ENCODE measurements around the gene IPP. TPM values are rescaled to one million over a fixed set of nuclear protein-coding genes. Genes with fewer than 3 reads are reported as not detected.

IPP gene
- 13.9 TPM for total RNA-seq
- long read RNA-seq, partial matches to known transcripts: 1 of 6 reads
- long read RNA-seq, other reads (novel, unspliced or antisense): 2 of 6 reads

DNA sequence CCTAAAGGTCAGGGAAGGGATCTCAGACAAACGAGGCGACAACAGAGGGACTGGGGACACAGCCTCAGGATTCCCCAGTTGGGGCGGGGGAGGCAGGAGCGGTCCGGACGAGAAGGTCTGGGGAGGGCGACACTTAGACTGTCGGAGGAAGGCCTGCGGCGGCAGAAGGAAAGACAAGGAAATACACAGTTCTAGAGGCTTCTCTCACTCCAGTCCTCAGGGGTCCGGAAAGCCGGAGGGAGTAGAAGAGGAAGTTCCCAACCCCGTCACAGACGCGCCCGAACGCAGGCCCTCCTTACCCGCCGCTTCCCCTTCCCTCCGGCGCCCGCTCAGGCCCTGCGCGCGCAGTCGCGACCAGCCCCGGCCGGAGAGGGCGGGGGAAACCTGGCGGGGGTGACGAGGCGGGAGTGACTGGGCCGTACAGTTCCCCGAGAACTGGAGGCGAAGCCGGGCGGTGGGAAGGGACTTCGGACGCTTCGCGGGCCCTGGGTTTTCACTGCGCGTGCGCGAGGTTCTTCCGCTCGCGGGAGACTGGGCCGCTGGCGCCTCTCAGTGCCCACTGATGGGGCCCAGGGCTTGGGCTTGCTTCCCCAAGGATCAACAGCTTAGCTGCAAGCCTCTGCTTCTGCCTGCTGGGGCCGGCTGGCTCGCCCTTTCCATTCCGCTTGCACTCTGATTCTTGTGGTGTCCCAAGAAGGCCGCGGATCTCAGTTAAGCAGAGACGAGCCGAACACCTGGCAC lies at the start of gene IPP:
Gene IPP (minus strand): TSS at position 356 of the 741 bp plus-strand sequence. CDS start 4,242 bp downstream, outside the sequence.
- intact Hi-C loops (cut with DNase I): no loop called here
- ATAC-seq (ENCODE audit: poor library complexity): peak; percentile 100
- DNase-seq: peak; percentile 98

DNA sequence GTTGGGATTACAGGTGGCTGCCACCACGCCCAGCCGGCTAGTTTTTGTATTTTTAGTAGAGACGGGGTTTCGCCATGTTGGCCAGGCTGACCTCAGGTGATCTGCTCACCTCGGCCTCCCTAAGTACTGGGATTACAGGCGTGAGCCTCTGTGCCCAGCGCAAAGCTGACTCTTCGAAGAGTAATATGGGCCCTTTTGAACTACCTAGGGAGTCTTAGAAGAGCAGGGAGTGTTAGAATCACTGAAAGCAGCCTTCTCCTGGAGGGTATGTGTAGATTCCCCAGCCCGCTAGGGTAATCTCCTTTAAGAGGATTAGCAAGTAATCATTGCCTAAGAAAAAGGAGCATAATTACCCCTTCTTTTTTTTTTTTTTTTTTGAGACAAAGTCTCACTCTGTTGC lies 46.5 kb upstream of the IPP start:
- no peak for ATAC-seq (ENCODE audit: poor library complexity)
- intact Hi-C loops (cut with DNase I): no loop called here

DNA sequence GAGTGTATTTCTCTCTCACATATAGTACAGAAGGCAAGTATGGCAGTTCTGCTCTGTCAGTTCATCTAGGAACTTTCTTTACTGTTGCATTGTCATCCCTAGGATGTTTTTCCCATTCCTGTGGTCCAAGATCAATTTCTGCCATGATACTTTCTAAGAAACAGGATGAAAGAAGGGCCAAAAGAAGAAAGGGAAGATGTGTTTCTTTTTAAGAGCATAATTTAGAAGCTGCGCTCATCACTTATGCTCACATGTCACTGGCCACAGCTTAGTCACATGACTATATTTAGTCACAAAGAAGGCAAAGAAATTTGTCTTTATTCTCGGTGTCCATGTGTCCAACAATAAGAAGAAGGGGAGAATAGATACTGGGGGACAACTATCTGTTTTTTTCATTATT lies 45.9 kb upstream of the IPP start:
- intact Hi-C loops (cut with DNase I): no loop called here
- ATAC-seq (ENCODE audit: poor library complexity) (no peak), DNase-seq (no peak)

More for the DNA sequence above, 46.5 kb upstream of the IPP start:
- DNase-seq: no peak

DNA sequence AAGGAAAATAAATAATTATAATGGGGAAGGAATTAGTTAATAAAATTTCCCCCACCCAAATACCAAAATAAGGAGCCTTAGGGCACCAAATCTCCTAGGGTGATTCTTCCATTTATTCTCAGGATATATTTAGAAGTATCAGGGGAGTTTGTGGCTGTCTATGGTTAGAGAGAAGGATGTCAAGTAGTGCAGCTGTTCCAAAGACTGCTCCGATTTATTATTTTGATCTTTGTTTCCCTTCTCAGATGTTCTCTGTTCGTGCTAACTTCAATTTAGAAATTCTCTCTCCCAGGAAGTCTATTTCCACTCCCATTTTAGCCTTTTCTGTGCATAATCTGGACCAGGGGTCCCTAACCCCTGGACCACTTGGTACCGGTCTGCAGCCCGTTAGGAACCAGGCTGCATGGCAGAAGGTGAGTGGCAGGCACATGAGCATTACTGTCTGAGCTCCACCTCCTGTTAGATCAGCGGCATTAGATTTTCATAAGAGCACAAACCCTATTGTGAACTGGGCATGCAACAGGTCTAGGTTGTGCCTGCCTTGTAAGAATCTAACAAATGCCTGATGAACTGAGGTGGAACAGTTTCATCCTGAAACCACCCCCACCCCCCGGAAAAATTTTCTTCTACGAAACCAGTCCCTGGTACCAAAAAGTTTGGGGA lies 43.6 kb upstream of the IPP start:
- intact Hi-C loops (cut with DNase I): no loop called here
- DNase-seq (no peak), ATAC-seq (ENCODE audit: poor library complexity) (no peak)

DNA sequence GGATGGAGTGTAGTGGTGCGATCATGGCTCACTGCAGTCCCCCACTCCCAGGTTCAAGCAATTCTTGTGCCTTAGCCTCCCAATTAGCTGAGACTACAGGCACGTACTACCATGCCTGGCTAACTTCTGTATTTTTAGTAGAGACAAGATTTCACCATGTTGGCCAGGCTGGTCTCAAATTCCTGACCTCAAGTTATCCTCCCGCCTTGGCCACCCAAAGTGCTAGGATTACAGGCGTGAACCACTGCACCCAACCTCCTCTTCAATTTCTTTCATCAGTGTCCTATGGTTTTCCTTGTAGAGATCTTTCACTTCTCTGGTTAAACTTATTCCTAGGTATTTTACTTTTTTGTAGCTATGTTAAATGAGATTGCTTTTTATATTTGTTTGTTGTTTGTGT lies 42.3 kb upstream of the IPP start:
- no peak for DNase-seq
- intact Hi-C loops (cut with DNase I): no loop called here
- no peak for ATAC-seq (ENCODE audit: poor library complexity)

DNA sequence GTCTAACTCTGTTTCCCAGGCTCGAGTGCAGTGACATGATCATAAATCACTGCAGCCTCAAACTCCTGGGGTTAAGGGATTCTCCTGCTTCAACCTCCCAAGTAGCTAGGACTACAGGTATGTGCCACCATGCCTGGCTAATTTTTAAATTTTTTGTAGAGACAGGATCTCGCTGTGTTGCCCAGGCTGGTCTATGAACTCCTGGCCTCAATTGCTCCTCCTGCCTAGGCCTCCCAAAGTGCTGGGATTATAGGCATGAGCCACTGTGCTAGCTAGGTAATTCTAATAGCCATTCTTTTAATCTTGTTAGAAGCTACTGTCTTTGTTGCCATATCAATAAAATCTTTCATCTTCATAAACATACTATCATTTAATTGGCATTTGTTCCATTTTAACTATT lies 39.1 kb upstream of the IPP start:
- ATAC-seq (ENCODE audit: poor library complexity) (no peak), DNase-seq (no peak)
- intact Hi-C loops (cut with DNase I): no loop called here

DNA sequence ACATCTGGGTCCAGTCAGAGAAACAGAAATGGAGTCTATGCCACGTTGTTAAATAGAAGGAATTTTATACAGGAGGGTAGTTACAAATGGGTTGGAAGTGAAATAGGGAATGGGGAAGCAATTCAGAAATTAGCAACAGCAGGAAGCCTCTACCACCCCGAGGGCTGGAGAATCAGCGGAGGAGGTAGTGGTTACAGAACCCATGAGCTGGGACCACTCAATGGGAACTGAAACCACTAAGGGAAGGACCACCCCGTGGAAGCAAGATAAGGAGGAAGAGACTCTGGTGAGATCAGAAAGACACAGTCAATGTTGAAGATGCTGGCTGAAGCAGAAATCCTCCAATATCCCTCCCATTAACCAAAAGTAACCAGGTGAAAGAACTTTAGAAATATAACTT lies 37.5 kb upstream of the IPP start:
- DNase-seq (no peak), ATAC-seq (ENCODE audit: poor library complexity) (no peak)
- intact Hi-C loops (cut with DNase I): no loop called here

DNA sequence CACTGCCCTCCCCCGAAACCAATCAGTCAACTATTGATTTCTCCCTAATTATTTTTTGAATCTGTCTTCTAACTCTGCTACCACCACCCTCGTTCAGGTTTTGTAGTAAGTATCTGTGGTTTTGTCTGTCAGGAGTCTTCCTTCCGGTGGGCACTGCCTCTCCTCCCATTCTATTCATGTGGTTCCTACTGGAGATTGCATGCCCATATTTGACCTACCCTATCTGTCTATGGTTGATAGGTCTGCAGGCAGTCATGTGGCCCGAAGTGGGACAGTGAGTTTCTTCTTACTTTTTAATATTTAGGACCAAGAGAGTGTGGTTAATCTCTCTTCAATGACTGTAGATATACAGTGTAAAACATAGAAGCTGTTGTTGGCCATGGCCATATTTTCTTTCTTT lies 35.1 kb upstream of the IPP start:
- no peak for ATAC-seq (ENCODE audit: poor library complexity)
- intact Hi-C loops (cut with DNase I): no loop called here
- no peak for DNase-seq

DNA sequence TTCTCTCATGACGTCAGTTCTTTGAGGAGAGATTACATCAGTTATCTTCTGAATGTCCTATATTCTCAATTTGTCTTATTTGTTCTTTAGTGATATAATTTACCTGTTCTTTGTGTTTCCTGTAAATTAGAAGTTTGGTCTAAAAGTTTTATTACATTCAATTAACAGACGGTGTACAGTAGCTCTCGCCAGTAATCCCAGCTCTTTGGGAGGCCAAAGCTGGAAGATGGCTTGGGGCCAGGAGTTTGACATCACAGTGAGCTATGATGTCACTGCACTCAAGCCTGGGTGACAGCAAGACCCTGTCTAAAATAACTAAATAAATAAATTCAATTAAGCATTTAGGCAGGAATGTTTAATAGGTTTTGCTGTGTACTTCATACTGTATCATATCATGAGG lies 25.3 kb upstream of the IPP start:
- DNase-seq: no peak
- intact Hi-C loops (cut with DNase I): no loop called here
- no peak for ATAC-seq (ENCODE audit: poor library complexity)

DNA sequence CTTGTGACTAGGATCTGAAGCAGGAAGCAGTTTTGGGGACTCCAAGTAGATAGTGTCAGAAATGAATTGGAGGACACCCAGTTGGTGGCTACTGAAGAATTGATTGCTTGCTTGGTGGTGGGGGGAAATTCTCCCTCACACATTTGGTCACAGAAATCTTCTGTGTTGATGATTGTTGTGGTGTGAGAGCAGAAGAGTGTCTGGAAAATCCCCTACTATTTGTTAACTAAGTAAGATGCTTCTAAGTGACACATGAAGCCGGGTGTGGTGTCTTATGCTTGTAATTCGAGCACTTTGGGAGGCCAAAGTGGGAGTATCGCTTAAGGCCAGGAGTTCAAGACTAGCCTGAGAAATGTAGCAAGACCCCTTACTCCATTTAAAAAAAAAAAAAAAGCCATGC lies 22.5 kb upstream of the IPP start:
- no peak for DNase-seq
- intact Hi-C loops (cut with DNase I): no loop called here
- no peak for ATAC-seq (ENCODE audit: poor library complexity)

DNA sequence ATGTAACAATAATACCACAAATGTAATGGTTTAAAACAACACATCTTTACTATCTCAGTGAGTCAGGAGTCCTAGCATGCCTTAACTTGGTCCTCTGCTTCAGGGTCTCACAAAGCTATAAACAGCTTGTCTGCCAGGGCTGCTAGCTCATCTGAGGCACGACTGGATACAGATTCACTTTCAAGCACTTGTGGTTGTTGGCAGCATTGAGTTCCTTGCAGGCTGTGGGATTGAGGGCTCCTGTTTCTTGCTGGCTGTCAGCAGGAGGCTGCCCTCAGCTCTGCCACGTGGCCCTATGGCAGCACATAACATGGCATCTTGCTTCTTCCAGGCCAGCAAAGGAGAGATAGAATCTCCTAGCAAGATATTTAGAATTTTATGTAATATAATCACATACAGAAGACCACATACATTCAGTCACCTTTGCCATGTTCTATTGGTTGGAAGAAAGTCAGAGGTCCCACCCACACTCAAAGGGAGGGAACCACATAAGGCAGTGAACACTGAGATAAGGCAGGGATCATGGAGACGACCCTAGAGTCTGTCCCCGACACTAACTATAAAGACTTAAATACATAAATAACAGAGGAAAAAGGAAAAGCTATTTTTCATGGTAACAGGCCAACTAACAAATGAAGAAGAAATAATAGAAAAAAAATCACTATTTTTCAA lies 18.9 kb upstream of the IPP start:
- no peak for DNase-seq
- ATAC-seq (ENCODE audit: poor library complexity): no peak
- intact Hi-C loops (cut with DNase I): no loop called here

DNA sequence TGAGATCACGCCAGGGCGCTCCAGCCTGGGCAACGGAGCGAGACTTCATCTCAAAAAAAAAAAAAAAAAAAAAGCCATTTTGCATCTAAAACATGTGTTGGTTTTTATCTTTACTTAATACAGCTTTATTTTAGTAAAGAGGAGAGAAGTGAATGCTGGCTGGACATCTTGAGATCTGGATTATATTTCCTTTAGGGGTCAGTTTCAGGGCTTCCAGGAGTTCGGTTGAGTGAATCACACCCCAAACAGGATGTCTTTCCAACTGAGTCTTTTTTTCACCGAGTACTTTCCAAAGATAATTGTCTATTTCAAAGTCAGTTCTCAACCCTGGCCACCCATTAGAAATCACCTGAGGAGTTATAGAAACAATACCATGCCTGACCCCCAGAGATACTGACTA lies 16.6 kb upstream of the IPP start:
- no peak for DNase-seq
- ATAC-seq (ENCODE audit: poor library complexity): no peak
- intact Hi-C loops (cut with DNase I): no loop called here

DNA sequence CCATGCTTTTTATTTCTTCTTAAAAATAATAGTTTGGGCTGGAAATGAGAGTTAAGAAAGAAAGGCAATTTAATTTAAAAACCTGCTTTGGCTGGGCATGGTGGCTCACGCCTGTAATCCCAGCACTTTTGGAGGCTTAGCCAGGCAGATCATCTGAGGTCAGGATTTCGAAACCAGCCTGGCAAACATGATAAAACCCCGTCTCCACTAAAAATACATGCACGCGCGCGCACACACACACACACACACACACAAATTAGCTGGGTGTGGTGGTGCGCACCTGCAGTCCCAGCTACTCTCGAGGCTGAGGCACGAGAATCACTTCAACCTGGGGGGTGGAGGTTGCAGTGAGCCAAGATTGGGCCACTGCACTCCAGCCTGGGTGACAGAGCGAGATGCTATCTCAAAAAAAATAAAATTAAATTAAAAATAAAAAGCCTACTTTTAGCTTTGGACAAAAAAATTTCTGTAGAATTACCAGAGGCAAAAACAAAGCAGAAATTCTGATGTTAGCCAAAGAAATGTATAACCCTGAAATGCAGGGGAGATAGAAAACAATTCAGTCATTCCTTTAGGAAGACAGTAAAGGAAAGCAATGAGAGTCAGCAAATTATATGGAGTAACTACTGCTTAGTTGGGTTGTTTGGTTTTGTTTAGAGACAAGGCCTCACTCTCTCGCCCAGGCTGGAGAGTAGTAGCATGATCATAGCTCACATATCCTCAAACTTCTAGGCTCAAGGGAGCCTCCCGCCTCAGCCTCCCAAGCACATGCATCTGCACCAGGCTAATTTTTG lies 15.7 kb upstream of the IPP start:
- intact Hi-C loops (cut with DNase I): no loop called here
- ATAC-seq (ENCODE audit: poor library complexity) (no peak), DNase-seq (no peak)

DNA sequence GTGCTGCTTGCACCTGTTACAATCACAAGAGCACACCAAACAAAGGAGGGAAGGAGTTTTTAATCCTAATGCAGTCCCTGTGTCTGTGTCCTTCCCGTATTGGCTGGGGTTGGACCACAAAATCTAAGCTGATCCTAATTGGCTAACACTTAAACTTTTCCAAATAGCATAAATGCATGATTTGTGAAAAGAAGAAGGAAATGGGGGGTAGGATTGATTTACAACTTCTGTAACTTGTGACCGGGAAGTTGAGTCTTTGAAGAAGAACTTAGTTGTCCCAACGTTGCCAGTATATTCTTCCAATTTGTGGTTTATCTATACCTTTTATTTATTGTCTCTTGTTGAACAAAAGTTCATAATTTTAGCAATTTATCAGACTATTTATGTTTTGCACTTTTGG lies 11.8 kb upstream of the IPP start:
- ATAC-seq (ENCODE audit: poor library complexity): no peak
- DNase-seq: no peak
- intact Hi-C loops (cut with DNase I): no loop called here

DNA sequence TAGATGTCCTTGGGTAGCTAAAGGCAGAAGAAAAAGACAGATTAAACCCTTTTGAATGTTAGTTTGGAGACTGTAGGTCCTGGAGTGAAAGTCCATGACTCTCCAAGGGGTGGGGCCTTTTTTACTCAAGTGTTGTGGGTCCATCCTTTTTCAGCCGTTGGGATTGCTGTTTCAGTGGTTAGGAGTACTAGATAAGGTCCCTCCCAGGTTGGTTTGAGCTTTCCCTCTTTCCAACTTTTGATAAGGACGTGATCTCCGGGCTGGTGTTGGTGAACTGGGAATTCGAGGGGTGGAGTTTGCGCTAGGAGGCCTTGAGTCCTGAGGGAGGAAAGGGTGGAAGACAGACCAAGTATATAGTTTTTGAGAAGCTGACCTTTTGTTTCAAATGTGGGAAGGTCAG lies 5.2 kb upstream of the IPP start:
- DNase-seq: no peak
- intact Hi-C loops (cut with DNase I): no loop called here

DNA sequence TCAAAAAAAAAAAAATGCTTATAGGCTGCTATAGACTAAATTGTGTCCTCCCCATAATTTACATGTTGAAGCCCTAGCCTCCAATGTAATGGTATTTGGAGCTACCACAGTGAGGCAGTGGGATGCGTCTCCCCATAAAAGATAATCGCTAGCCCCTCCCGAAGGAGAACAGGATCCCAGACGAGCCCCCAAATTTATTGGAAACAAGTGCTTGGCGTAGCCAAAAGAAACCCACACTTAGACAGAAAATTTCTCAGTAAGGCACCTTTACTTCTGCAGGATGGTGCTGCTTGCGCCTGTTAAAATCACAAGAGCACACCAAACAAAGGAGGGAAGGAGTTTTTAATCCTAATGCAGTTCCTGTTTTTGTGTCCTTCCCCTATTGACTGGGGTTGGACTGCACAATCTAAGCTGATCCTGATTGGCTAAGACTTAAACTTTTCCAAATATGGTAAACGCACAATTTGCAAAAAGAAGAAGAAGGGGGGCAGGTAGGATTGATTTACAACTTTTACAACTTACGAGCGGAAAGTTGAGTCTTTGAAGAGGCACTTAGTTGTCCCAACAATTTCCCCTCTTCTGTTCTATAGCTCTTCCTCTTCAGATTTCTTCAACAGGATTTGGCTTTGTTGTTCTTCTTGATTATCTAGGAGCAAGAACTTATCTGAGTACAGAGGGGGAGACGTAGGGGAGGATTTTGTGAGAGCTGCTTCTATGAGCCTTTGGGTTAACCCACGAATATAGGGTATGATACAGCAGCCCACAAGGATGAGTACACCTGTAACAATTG lies 3.0 kb upstream of the IPP start:
- DNase-seq (no peak), ATAC-seq (ENCODE audit: poor library complexity) (no peak)
- intact Hi-C loops (cut with DNase I): no loop called here

More for the DNA sequence above, 5.2 kb upstream of the IPP start:
- no peak for ATAC-seq (ENCODE audit: poor library complexity)

DNA sequence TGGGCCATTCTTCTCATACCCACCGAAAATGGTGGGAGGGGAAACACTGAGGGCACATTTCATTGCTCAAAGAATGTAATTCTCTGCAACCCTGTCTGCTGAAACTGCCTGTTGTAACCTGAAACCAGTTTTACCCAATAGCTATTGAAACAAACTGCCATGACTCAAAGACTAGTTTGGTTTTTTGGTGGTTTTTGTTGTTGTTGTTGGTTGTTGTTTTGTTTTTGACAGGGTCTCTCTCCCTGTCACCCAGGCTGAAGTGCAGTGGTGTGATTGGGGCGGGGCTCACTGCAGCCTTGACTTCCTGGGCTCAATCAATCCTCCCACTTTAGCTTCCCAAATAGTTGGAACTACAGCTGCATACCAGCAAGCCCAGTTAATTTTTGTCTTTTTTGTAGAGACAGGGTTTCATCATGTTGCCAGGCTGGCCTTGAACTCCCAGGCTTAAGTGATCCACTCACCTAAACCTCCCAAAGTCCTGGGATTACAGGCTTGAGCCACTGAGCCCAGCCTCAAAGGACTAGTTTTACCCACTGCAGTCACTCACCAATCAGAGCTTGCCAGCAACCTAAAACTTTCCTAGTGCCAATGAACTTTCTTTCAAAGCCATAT lies 2.1 kb upstream of the IPP start:
- ATAC-seq (ENCODE audit: poor library complexity) (no peak), DNase-seq (no peak)
- intact Hi-C loops (cut with DNase I): no loop called here

DNA sequence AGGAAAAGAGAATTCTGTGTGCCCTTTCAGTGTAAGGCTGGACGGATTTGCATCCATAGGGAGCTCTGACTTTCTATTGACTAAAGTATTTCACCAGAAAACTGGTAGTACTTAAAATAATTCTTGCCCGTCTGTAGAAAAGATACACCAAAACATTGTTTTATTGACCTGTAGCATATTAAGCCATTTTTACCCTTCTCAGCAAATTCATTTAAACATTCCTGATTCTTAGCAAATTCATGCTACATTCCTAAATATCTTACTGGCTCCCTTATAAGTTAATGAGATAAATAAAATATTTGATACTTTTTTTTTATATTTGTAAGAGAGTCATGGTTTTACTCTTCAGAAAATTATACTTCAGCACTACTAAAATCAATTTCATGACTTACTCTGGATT lies 1.6 kb upstream of the IPP start:
- intact Hi-C loops (cut with DNase I): no loop called here
- no peak for DNase-seq
- ATAC-seq (ENCODE audit: poor library complexity): no peak

Measured in Right ventricle myocardium superior (tissue), 1 donor.